GM21825 (cell line): ENCODE results near the gene SIRPD.

ENCODE experiments used
- ATAC-seq: cut with Tn5 transposase; IDR thresholded peaks from one replicate; pipeline ENCODE4 v1.9.1; 2021; ENCODE audit warnings: mild to moderate bottlenecking, moderate library complexity; ENCODE audit not compliant: unreplicated experiment

The SIRPD gene

GRCh38 chr20:1538655-1539054, 18.9 kb downstream of the SIRPD start:
- ATAC-seq, result no peak

GRCh38 chr20:1537731-1538058, 19.8 kb downstream of the SIRPD start:
- ATAC-seq, result no peak

- no peak for ATAC-seq
These were observed 20.4 kb downstream of the SIRPD start for GRCh38 chr20:1536893-1537730.

- ATAC-seq, result peak; percentile 91
These were observed 21.9 kb downstream of the SIRPD start for GRCh38 chr20:1535420-1536175.

GRCh38 chr20:1534526-1534925, 23.0 kb downstream of the SIRPD start:
- no peak for ATAC-seq

GRCh38 chr20:1533059-1533458, 24.4 kb downstream of the SIRPD start:
- ATAC-seq, result no peak

DNA sequence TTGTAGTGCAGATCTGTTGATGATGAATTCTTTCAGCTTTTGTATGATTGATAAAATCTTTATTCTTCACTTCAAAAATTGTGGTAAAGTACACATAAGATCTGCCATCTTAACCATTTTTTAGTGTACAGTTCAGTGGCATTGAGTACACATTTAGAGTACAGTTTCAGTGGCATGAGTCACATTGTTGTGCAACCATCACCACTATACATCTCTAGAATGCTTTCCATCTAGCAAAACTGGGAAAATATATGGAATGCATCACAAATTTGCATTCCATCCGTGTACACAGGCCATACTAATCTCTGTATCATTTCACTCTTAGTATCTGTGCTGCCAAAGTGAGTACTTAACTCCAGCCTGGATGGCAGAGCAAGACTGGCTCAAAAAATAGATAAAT, 28.7 kb downstream of the SIRPD start:
- ATAC-seq, result no peak

GRCh38 chr20:1527923-1528322, 29.6 kb downstream of the SIRPD start:
- ATAC-seq, result no peak

- ATAC-seq, result no peak
These were observed 30.6 kb downstream of the SIRPD start for GRCh38 chr20:1526896-1527295.

GRCh38 chr20:1526310-1526709, 31.2 kb downstream of the SIRPD start:
- ATAC-seq, result no peak

DNA sequence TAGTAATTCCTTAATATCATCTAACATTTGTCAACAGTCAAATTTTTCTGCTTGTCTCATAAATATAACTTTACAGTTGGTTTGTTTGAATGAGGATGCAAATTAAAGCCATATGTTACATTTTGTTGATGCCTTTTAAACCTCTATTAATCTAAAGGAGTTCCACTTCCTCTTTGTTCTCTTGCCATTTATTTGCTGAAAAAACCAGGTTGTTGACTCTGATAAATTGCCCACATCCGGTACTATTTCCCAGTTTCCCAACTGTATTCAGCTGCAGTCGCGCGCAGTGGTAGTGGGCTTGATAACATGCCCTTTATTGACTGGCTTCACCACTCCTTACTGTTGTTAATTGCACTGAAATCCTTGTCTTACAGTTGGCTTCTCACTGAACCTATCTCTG, 33.5 kb downstream of the SIRPD start:
- ATAC-seq, result no peak

- no peak for ATAC-seq
These were observed 40.5 kb downstream of the SIRPD start for GRCh38 chr20:1517010-1517409.

- ATAC-seq, result no peak
These were observed 43.7 kb downstream of the SIRPD start for GRCh38 chr20:1513801-1514200.

DNA sequence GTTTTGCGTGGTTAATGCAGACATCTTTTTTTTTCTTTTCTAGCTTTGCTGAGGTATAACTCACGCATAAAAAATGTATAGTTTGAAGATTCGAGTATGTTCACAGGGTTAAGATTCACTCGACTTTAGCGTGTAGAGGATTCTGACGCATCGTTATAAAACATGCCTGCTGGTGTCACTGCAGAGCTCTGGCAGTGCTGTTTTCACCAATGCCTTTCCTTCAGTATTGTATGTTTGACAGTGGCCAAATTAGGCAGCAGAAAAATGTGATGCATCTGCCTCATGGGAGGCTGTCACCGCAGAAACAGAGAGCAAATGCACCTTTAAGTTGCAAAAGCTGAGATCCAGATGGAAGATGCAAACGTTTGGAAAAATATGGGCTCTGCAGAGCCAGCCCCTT, 48.3 kb downstream of the SIRPD start:
- ATAC-seq, result no peak

- ATAC-seq, result no peak
These were observed 48.9 kb downstream of the SIRPD start for GRCh38 chr20:1508574-1508973.

DNA sequence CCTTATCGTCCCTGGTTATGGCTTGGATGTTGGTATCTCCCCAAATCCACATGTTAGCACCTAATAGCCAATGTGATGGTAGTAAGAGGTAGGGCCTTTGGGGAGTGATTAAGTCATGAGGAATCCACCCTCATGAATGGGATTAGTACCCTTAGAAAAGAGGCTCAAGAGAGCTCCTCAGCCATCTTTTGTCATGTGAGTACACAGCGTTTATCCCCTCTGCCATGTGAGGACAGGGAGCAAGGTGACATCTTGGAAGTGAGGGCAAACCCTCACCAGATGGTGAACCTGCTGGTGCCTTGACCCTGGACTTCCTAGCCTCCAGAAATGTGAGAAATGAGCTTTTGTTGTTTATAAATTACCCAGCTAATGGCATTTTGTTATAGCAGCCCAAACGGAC, 50.2 kb downstream of the SIRPD start:
- no peak for ATAC-seq

GRCh38 chr20:1505871-1506270, 51.6 kb downstream of the SIRPD start:
- no peak for ATAC-seq

GRCh38 chr20:1505361-1505760, 52.1 kb downstream of the SIRPD start:
- no peak for ATAC-seq

- peak; percentile 97 for ATAC-seq
These were observed 53.8 kb downstream of the SIRPD start for GRCh38 chr20:1503564-1504227.

DNA sequence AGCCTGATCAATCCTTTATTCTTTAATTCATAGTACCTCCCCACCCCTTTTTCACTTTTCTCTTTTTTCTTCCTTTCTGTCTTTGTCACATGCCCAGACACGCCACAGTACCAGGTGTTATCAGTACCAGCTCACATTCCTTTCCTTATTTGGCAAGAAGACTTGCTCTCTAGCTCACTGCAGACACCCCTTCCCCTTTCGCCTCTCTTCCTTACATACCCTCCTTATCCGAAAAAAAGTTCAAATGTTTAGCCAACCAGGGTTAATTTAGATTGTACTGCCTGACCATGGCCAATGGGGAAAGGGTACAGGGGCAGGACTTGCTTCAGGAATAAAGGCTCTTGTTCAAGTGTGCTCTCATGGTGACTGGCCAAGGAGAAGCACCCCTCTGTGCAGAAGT, 57.0 kb downstream of the SIRPD start:
- ATAC-seq, result no peak

GRCh38 chr20:1499528-1500420, 57.7 kb downstream of the SIRPD start:
- ATAC-seq, result no peak
